ENCODE measurements around the gene ARX. TPM values are rescaled to one million over a fixed set of nuclear protein-coding genes. Genes with fewer than 3 reads are reported as not detected.

ARX gene
- total RNA-seq, 4 donors from 2014 or later, result not detected

GRCh38 chrX:25011589-25012432 lies 4.0 kb downstream of the ARX start:
- TF ChIP-seq, protein P1, sequence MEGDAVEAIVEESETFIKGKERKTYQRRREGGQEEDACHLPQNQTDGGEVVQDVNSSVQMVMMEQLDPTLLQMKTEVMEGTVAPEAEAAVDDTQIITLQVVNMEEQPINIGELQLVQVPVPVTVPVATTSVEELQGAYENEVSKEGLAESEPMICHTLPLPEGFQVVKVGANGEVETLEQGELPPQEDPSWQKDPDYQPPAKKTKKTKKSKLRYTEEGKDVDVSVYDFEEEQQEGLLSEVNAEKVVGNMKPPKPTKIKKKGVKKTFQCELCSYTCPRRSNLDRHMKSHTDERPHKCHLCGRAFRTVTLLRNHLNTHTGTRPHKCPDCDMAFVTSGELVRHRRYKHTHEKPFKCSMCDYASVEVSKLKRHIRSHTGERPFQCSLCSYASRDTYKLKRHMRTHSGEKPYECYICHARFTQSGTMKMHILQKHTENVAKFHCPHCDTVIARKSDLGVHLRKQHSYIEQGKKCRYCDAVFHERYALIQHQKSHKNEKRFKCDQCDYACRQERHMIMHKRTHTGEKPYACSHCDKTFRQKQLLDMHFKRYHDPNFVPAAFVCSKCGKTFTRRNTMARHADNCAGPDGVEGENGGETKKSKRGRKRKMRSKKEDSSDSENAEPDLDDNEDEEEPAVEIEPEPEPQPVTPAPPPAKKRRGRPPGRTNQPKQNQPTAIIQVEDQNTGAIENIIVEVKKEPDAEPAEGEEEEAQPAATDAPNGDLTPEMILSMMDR (IDR thresholded peaks at IDR 0.05; ENCODE audit: low read depth), result no peak

DNA sequence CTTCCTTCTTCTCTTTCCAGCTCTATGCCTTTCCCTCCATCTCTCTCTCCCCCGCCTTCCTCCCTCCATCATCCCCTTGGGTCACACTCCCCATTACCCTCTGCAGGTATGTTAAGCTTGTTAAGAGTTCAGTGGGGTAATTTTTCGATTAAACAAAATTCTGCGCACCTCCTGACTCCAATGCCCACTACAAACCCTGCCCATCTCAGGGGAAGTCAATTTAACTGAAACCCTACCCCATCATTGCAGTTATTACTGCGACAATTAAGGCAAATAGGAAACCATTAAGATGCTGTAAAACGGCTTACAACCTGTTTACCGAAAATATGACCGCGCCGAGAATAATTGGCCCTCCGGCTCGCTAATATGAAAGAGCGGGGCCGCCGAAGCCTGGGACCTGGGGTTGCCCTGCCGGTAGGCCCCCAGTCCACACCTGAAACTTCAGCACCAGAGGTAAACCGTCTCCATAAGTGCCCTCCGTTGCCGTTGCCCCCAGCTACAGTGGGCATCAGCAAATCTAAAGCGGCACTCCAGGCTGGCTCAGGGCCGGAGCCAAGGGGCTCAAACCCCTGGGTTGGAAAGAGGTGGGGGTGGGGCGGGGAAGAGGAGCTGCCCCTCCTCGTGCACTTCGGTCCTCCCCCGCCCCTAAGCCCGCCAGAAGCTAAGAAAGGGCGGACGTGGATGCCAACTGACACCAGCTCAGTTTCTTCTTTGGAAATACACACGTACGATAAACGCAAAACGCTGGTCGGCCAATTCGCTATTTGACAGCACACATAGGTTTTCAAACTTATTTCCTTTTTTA lies 4.8 kb downstream of the ARX start:
- TF ChIP-seq, protein P1 (IDR thresholded peaks at IDR 0.05; ENCODE audit: low read depth), result no peak

DNA sequence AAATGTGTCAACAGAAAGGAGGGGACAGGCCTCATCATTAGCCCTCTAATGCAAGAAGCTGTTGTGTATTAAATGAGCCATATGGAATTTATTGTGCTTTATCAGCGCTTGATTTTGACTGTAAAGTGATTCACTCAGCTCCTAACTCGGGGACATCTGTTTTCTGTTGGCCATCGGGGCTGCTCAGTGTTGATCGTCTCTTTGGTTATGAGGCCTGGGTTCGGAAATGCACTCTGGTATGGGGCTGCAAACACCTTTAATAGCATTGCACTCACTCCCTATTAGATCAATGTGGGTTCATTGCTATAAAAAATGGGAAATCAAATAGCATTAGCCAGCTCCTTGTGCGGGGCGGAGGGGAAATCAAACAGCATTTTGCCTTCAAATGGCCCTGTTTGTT lies 6.4 kb downstream of the ARX start:
- TF ChIP-seq, protein P1 (IDR thresholded peaks at IDR 0.05; ENCODE audit: low read depth), result no peak

DNA sequence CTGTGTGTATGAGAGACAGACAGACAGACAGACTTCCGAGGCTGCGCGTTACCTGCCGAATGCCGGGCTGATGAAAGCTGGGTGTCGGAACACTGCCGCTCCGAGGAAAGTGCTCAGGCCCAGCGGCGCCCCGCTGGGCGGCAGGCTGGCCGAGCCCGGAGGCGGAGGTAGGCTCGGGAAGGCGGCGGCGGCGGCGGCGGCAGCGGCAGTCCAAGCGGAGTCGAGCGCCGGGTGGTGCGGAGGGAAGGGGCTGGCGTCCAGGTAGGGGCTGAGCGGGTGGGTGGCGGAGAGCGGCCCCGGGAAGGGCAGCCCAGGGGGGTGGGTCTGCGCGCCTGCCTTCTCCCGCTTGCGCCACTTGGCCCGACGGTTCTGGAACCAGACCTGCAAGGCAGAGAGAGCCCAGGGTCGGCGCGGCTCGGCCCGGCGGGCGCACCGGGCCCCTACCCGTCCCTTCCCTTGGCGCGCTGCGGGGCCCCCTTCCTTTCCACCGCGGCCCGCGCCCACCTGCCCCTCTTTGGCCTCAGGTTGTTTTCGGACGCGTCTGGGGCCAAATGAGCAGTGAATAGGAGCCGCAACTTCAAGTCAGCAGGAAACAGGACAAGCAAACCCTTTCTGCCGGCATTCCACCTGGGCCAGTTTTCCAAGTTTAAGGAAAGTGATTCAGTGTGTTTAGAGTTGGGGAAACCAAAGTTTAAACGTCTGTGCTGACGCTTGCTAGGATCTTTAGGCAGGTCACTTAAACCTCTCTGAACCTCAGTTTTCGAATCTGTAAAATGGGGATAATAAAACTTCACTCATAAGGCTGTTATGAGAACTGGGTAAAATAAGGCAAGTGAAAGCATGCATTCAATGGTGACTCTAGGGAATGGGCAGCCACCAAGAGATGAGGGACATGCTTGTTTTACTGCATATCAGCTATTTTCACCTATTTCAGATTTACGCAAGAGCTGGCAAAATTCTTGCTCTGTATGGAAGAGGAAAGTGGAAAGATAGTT lies 8.4 kb downstream of the ARX start:
- TF ChIP-seq, protein P1 (IDR thresholded peaks at IDR 0.05; ENCODE audit: low read depth), result no peak

DNA sequence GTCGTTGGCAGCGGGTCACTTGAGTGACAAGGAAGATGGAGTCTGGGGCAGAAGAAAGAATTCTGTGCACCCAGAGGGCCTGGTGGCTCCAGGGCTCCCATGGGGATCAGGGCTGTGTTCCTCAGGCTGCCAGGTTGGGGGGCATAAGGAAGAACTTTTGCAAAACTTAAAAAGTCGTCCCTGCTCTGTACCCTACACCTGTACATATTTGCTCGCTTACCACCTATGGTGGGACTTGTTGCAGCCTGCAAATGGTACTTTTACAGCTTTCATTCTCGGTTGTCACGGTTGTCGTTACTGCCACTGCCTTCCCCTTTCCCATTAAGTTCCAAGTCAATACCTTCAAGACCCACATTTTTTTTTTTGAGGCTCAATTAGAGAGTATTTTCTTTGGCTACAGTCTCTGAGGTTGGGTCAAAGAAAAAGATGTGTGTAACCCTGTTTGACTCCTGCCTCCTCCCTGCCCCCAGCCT lies 9.1 kb downstream of the ARX start:
- TF ChIP-seq, protein P1 (IDR thresholded peaks at IDR 0.05; ENCODE audit: low read depth), result no peak

GRCh38 chrX:25005382-25006185 lies 10.2 kb downstream of the ARX start:
- TF ChIP-seq, protein P1 (IDR thresholded peaks at IDR 0.05; ENCODE audit: low read depth), result no peak

Measured in subcutaneous adipose tissue (tissue), 4 donors.